GM18517 (cell line): ENCODE data around the gene KCNJ13.
"Not testable (repeated sequence)": the region's sequence is repeated elsewhere in the genome, so short reads cannot be mapped to it uniquely, and the experiment has no call there.

Source experiments
- ATAC-seq: cut with Tn5 transposase; IDR thresholded peaks from one replicate; pipeline ENCODE4 v1.9.1; 2021; ENCODE audit warnings: mild to moderate bottlenecking, moderate library complexity; ENCODE audit not compliant: unreplicated experiment

Gene KCNJ13

DNA sequence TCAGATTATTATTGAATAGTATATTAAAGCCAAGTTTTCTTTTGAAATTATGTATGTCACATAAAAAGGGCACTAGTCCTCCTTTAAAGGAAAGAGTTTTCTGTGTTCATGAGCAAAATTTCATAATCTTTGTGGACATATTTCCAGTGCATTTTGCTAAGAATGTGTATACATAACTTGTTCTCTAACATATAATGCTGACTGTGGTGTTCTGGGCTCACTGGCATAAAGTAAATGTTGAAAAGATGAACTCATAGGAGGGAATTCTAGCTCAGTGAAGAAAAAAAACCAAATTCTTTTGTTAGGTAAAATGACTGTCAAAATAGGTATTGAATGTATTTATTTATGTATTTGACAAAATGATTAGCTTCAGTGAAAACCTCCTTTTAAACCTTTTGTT lies 6.2 kb downstream of the KCNJ13 start:
- no peak for ATAC-seq

DNA sequence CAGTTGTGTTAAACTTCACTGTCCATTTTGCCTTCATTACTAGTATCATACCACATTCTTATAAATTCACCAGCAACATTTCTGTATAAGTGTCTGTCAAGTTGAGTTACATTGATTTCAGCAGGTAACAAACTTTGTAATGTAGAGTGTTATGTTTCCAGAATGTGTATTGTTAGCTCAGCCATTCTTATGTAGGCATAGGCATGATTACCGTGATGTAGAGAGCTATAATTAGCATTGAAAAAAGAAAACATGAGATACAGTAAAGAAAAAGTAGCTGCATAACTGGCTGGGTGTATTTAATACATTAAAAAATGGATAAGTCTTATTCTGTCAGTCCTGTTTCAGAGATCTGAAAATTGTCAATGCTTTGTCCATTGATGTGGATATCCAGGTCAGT lies 8.5 kb downstream of the KCNJ13 start:
- ATAC-seq = no peak

DNA sequence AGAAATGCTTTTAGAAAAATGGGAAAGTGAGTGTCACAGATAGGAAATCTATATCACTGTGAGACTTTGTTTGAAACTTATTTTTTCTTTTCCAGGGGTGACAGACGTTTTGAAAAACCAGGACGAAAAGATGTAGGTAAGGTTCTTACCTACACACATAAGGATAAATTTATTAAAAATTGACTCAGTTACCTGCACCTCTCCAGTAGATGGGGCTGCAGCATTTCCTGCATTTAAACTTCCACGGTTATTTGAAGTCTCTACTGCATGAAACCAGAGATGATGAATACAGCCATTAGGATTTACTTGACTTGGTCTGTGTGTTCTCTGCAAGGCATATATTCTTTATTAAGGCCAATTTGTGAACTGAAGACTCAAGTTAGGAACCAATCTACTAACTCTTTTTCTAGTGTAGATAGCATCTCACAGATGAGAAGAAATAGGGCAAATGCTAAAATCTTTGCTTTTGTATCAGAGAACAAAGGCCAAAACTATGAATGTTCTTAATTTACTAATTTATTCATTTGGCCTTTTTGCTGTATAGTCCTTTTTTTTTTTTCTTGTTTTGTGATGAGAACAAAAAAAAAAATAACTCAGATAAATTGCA lies 15.0 kb downstream of the KCNJ13 start:
- no peak for ATAC-seq

DNA sequence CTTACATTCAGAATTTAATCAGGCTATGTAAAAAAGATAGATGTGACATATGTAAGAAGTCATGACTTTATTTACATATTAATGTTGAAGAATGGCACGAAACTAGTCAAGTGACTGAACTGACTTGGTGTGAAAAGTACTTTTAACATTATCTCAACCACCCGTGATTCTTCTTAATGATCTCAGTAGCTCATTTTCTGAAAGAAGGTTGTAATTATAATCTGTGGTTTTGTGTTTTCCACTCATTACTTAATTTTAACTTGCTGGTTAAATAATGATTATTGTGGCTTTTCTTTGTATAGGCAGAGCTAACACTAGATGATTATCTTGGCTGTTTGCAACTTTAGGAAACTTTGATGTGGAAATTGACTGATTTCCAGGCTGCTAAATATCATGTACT lies 18.5 kb downstream of the KCNJ13 start:
- no peak for ATAC-seq

DNA sequence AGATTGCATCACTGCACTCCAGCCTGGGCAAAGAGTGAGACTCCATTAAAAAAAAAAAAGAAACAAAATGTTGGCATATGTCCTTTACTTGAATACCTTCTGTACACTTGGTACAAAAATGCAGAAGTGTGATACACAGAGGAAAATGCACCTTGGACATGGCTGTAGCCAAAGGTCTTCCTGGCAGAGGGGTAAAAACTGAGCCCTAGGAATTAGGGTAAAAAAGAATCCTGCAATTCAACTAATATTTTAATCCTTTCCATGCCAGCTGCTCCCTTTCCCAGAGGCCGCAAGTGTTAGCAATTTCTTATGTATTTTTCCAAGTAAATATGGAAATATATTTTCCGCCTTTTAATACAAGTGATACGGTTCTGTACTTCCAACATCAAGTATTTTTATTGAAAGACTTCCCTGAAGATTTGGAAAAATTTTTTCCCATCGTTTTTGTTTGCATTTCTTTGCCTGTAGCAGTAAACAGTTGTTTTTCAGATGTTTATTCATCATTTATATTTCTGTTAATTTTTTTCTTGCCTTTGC lies 26.2 kb downstream of the KCNJ13 start:
- no peak for ATAC-seq

DNA sequence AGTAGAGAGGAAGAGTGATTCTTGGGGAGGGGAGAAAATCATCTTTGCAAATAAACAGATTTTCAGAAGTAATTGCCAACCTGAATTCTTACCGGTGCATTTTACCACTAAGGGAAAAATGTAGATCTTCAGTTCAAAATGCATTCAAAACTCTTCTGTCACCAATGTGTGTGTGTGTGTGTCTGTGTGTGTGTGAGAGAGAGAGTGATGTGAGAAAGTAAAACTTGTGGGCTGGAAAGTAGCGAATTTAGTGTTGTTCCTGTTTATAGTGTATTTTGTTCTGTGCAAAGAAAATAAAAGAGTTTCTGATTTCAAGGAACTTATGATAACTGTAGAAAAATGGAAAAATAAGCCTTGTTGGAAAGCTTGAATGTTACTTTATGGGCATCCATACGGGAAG lies 27.0 kb downstream of the KCNJ13 start:
- ATAC-seq = no peak

DNA sequence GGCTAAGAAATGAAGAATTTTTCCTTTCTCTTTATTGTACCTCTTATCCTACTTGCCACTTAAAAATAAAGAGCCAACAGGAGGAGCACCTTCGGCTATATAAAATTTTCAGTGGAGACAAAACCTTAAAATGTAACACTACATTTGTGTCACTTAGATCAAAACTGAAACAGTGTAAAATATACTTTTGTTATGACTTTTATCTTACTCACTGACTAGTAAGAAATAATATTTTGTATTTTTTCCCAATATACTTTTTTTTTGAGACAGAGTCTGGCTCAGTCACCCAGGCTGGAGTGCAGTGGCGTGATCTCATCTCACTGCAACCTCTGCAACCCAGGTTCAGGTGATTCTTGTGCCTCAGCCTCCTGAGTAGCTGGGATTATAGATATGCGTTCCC lies 28.3 kb downstream of the KCNJ13 start:
- ATAC-seq = no peak

DNA sequence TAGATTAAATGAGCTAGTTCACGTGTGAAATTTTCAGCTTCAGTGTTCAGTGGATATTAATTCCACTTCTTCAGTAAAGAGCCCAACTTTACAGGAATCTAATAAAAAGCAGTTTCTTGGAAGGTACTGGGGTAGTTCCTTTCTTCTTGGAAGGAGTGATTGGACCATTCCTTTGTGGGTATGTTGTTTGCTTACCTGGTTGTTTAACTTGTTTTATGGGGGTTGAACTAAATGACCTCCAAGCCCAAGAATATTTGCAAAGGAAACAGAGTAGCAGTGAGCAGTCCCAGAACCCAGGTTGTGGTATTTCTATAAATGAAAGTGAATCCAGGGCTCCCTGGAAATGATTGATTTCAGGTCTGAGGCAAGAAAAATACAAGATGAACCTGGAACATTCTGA lies 31.4 kb downstream of the KCNJ13 start:
- no peak for ATAC-seq

DNA sequence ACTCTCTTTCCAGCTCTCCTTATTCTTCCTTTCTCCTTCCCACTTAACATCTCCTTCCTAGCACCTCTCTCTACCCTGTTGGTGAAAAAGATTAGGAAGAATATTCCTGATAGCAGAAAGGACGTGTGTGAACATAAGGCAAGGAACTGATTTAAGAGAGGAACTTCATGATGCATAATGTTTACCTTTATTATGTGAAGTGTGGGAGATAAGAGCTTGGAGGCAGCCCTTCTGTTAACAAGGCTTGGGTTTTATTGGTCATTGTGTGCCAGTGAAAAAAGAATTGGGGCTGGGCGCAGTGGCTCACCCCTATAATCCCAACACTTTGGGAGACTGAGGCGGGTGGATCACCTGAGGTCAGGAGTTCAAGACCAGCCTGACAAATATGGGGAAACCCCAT lies 34.4 kb downstream of the KCNJ13 start:
- ATAC-seq = no peak

DNA sequence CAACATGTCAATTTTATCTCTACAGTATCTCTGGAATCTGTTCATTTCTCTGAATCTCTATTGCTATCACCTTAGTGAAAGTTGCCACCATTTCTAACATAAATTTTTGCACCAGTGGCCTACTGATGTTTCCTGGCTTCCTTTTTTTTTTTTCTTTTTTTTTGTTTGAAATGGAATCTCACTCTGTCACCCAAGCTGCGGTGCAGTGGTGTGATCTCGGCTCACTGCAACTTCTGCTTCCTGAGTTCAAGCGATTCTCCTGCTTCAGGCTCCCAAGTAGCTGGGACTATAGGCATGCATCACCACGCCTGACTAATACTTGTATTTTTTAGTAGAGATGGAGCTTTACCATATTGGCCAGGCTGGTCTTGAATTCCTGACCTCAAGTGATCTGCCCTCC lies 35.1 kb downstream of the KCNJ13 start:
- ATAC-seq = no peak

DNA sequence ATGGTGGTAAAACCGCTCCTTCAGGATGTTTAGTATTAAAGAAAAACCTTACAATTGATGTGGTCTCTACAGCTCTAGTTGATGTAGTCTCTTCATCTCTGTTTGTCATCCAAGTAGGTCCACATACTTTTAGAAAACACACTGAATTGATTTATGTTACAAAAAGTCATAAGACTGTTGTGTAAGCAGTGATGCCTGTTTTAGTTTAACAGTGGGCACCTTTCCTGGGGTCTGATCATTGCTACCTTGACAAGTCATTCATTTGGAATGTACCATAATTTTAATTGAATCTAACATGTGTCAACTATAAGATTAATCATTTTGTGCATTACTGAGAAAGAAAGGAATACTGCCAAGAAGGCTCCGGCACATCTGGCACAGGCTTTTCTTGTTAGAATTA lies 44.9 kb downstream of the KCNJ13 start:
- ATAC-seq = no peak

DNA sequence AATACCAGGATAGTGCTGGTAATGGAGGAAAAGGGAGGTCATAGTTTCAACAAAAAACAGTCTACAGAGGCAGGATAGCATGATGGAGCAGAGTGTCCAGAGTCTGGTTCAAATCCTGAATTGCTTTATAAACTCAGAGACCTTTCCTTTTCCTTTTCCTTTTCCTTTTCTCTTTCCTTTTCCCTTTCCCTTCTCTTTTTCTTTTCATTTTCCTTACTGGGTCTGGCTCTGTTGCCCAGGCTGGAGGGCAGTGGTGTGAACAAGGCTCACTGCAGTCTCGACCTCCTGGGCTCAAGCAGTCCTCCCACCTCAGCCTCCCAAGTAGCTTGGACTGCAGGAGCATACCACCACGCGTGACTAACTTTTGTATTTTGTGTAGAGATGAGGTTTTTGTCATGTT lies 47.6 kb downstream of the KCNJ13 start:
- ATAC-seq = no peak

DNA sequence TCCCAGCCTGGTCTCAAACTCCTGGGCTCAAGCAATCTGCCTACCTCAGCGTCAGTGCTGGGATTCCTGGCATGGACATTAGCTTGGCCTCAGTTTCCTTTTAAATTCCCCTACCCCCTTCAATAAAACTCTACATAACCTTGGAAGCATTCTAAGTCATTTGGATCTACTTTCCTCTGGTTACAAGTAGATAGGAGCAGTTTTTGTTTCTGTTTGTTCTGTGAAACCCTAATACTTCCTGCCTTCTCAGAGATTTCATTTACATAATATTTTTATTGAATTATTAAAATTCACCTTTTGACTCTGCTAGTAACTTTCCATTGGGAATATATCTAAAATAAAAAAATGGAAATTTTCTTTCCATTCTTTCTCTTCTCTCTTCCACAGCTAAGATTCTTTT lies 53.3 kb downstream of the KCNJ13 start:
- no peak for ATAC-seq

DNA sequence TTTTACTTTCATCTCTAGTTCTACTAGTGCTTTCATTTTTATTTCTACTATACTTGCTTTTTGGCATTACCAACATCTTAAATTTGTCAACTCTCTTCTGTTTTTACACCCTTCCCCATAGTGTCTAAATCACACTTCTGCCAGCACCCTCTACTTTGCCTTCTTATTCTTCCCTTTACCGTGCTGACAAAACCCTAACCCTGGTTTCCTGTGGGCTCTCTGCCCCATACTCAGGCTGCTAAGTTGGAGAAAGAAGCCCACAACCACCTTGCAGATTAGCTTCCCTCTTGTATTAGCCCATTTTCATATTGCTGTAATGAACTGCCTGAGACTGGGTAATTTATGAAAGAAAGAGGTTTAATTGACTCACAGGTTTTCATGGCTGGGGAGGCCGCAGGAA lies 54.5 kb downstream of the KCNJ13 start:
- no peak for ATAC-seq

DNA sequence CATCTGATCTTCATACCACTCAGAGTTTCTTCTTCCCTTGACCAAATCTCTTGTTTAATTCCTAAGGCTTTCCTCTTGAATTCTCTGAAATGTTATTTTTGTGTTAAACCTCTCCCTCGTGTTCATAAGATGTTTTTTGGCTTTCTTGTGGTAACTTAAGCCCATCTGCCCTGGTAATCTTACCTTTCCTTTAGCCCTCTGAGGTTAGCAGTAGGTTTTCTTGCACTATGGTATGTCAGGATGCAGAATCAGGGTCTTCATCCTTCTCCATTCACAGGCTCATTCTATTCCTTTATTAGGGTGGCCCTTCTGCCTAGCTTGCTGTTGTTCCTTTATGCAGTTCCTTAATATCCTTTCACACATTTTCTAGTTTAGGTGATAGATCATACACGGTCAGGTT lies 55.1 kb downstream of the KCNJ13 start:
- no peak for ATAC-seq

DNA sequence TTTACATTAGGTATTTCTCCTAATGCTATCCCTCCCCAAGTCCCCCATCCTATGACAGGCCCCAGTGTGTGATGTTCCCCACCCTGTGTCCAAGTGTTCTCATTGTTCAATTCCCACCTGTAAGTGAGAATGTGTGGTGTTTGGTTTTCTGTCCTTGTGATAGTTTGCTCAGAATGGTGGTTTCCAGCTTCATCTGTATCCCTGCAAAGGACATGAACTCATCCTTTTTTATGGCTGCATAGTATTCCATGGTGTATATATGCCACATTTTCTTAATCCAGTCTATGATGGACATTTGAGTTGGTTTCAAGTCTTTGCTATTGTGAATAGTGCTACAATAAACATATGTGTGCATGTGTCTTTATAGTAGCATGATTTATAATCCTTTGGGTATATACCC lies 56.3 kb downstream of the KCNJ13 start:
- ATAC-seq = not testable (repeated sequence)
